Body of pancreas (tissue), 4 donors: ENCODE results near the gene MYOZ3. TPM values are rescaled to one million over a fixed set of nuclear protein-coding genes. Genes with fewer than 3 reads are reported as not detected.

ENCODE experiments used
- ATAC-seq: fragments of 150-250 bp; one replicate; pipeline ENCODE4 v1.9.1; 2016
- DNase-seq, 4 donors: peaks; one replicate each; pipeline ENCODE4 v3.0.0-alpha.2; 2019
- H3K27ac ChIP-seq, 4 donors: fragments of 200-600 bp; sonication (generic); 1 replicate in 3 of 4; 2 replicates in 1 of 4; pipeline versions ENCODE4 v1.5.1 to v1.6.1; 2016 to 2019; ENCODE audit warnings: mild to moderate bottlenecking in 1 of 4, mixed read lengths in 1 of 4, moderate library complexity in 1 of 4
- H3K27me3 ChIP-seq, 2 donors: fragments of 200-600 bp; sonication (generic); one replicate each; pipeline ENCODE4 v1.6.0; 2016; ENCODE audit warnings: mild to moderate bottlenecking in 1 of 2
- H3K36me3 ChIP-seq, 2 donors: fragments of 200-600 bp; sonication (generic); replicated peaks in 1 of 2; 2 replicates each; pipeline ENCODE4 v1.5.1; 2016; ENCODE audit warnings: low read depth in 2 of 2; ENCODE audit not compliant: insufficient read depth in 1 of 2
- H3K4me1 ChIP-seq: fragments of 200-600 bp; sonication (generic); one replicate; pipeline ENCODE4 v1.6.0; 2016
- H3K4me3 ChIP-seq, 2 donors: fragments of 200-600 bp; sonication (generic); 1 replicate in 1 of 2; 2 replicates in 1 of 2; pipeline ENCODE4 v1.5.1; 2016 to 2019
- H3K9me3 ChIP-seq, 3 donors: fragments of 200-600 bp; sonication (generic); 1 replicate in 2 of 3; 2 replicates in 1 of 3; pipeline ENCODE4 v1.5.1; 2016
- POLR2A ChIP-seq, 3 donors: fragments of 450-650 bp; IDR thresholded peaks; one replicate each; pipeline ENCODE4 v1.6.1; 2016; ENCODE audit warnings: antibody characterized with exemption in 3 of 3, mild to moderate bottlenecking in 2 of 3
- WGBS, 2 donors: methylation state at CpG; one replicate each; pipeline ENCODE4 v1.1.5; 2017; 5-methylcytosine and 5-hydroxymethylcytosine counted together
- intact Hi-C: fragments of 100-400 bp; cut with DNase I; formaldehyde crosslinking; loops from one replicate; pipeline ENCODE4 v1.15.1; 2023
- total RNA-seq, 2 donors: library from RNA; depleted of rRNA; stranded (reverse); fragments of >200 nt; gene quantifications; one replicate each; pipeline ENCODE4 v1.1.0, GENCODE V29; 2016
- TF ChIP-seq, protein P1 (sequence below), 7 experiments: fragments of 450-650 bp in 4 of 7; fragments of 200-600 bp in 3 of 7; sonication (generic) in 3 of 7; IDR thresholded peaks; one replicate each; pipeline ENCODE4 v1.5.1; 2016 to 2019; ENCODE audit warnings: antibody characterized with exemption in 7 of 7

Gene MYOZ3
- total RNA-seq, 2 donors from 2014 or later, result 0.26 TPM; not detected in 1

DNA sequence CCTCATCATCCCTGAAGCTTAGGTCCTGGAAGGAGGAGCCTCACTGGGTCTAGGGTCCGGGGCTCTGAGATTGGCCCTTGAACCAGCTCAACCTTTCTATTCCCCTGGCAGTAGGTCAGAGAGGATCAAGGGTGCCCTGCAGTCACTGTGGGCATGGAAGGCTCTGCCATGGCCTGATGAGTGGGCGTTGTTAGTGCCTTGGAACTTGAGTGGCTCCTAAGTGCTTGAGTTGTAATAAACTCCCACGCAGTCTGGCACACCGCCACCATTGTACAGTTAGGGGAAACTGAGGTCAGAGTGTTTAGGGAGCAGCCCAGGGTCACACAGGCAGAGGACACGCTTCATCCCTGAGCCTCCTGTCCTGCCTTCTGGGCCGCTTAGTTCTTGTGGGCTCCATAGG, 31.0 kb upstream of the MYOZ3 start:
- WGBS, 2 donors, result 72 to 80% methylated on average over 4 to 6 of the region's 6 CpGs
- H3K4me3 ChIP-seq, result no peak overlapping the region
- TF ChIP-seq POLR2A (IDR thresholded peaks at IDR 0.05), result no peak
- TF ChIP-seq, protein P1, sequence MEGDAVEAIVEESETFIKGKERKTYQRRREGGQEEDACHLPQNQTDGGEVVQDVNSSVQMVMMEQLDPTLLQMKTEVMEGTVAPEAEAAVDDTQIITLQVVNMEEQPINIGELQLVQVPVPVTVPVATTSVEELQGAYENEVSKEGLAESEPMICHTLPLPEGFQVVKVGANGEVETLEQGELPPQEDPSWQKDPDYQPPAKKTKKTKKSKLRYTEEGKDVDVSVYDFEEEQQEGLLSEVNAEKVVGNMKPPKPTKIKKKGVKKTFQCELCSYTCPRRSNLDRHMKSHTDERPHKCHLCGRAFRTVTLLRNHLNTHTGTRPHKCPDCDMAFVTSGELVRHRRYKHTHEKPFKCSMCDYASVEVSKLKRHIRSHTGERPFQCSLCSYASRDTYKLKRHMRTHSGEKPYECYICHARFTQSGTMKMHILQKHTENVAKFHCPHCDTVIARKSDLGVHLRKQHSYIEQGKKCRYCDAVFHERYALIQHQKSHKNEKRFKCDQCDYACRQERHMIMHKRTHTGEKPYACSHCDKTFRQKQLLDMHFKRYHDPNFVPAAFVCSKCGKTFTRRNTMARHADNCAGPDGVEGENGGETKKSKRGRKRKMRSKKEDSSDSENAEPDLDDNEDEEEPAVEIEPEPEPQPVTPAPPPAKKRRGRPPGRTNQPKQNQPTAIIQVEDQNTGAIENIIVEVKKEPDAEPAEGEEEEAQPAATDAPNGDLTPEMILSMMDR (IDR thresholded peaks at IDR 0.05), result no peak
- H3K9me3 ChIP-seq, result no peaks in the 10 kb centered on the region
- no peaks in the 10 kb centered on the region for H3K36me3 ChIP-seq
- peaks cover 53% of the 10 kb centered on the region for H3K4me1 ChIP-seq
- DNase-seq (no peak), ATAC-seq (no peak)
- H3K27me3 ChIP-seq, result no peaks in the 10 kb centered on the region
- H3K27ac ChIP-seq, result peak overlapping the region in 1 of 4 donors; percentile 23
- intact Hi-C loops, result no loop called here

DNA sequence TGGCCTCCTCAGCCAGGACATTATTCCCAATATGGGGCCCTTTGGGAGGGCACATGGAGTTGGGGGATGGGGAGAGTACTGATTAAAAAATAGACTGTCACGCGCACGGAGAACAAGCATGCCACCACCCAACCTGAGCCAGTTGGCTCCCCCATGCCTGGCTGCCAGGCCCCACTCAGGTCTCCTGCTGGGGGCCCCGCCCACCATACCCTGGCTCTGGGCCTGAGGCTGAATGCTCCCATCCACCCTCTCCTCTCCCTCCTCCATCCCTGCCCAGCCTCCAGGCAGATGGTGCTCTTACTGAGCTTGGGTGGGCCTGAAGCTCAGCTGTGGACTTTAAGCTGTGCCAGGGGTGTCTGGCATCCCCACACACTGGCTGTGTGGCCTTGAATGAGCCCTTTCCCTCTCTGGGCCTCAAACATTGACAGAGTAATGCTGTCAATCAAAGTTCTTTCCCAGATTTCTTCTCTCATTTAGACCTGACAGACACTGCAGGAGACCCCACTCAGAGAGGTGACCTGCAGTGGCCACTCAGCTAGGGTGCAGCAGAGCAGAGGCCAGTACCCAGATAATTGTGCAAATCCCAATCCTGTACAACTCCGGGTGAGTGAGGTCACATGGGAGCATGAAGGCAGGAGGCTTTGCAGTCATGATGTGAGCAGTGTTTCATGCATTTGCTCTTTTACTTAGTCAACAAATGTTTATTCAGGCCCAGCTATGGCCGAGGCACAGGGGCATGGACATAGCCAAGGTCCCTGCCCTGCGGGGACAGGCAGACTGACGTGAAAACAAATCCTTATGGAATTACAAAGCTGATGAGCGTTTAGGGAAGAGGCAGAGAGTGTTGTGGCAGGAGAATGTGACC, 30.4 kb upstream of the MYOZ3 start:
- no peak for DNase-seq
- TF ChIP-seq, protein P1 (IDR thresholded peaks at IDR 0.05), result no peak
- TF ChIP-seq POLR2A (IDR thresholded peaks at IDR 0.05), result no peak
- Histone ChIP-seq H3K4me3 (no peak overlapping the region), H3K9me3 (no peaks in the 10 kb centered on the region), H3K36me3 (no peaks in the 10 kb centered on the region), H3K27me3 (no peaks in the 10 kb centered on the region), H3K4me1 (peaks cover 53% of the 10 kb centered on the region), H3K27ac (peak overlapping the region in 1 of 4 donors; percentile 23)
- intact Hi-C loops, result no loop called here
- 73 to 75% methylated on average over 6 to 9 of the region's 9 CpGs for WGBS, 2 donors
- ATAC-seq, result no peak

DNA sequence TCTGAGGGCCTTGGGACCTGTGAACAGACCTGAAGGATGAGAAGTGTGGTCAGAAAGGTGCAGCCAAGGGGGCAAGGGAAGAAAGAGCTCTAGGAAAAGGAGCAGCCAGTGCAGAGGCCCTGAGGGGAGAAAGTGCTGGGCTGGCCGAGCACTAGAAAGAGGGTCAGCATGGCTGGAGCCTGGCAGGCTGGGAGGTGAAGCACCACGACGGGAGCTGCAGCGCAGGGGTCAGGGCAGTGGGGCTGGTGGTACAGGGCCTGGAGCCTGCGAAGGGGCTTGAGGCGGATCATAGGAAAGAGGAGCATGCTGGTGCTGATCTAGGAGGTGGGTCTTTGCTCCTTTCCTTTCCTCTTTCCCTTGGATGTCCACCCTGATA, 29.7 kb upstream of the MYOZ3 start:
- TF ChIP-seq POLR2A (IDR thresholded peaks at IDR 0.05), result no peak
- TF ChIP-seq, protein P1 (IDR thresholded peaks at IDR 0.05), result no peak
- Histone ChIP-seq H3K27me3 (no peaks in the 10 kb centered on the region), H3K36me3 (no peaks in the 10 kb centered on the region), H3K4me3 (no peak overlapping the region), H3K9me3 (no peaks in the 10 kb centered on the region), H3K27ac (peak overlapping the region in 1 of 4 donors; percentile 23), H3K4me1 (peaks cover 52% of the 10 kb centered on the region)
- DNase-seq (no peak), ATAC-seq (no peak)
- intact Hi-C loops, result no loop called here
- WGBS, 2 donors, result 86 to 96% methylated on average over 6 of the region's 6 CpGs

DNA sequence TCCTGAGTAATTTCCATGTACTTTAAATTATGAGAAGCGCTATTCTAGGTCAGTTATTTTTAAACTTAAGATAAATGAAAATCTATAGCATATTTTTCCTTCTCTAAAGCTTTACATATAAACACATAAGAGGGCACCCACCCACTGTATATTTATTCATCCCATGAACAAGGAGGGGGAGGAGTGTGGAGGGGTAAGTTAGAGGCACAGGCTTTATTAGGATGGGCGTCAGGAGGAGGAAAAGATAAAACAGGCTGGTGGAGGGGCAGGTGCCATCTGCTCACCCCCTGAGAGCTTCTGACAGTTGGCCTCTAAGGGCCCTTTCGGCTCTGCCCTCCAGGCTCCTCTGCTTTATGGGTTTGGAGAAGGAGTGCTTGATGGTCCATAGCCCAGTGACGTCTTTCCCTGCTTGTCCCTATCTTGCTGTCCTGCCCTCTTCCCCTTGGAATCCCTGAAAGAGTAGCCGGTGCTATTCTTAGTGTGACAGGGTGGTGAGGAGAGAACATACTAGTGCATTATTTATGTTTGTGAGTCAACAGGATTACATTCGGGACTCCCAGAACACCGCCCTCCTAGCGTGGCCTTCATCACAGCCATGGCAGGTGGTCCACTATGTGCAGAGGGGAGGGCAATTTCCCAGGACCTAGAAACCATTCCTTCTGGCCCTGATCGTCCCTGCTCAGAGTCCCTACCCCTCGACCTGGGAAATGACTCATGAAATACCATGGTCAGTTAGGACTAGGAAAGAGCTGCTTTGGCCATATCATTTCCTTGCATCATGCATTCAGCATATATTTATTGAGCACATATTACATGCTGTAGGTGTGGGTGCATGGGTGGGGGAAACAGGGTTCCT, 28.5 kb upstream of the MYOZ3 start:
- Histone ChIP-seq H3K27me3 (no peaks in the 10 kb centered on the region), H3K36me3 (no peaks in the 10 kb centered on the region), H3K4me3 (no peak overlapping the region), H3K4me1 (peaks cover 52% of the 10 kb centered on the region), H3K9me3 (no peaks in the 10 kb centered on the region), H3K27ac (peak overlapping the region in 1 of 4 donors; percentile 21)
- no peak for DNase-seq
- 60 to 63% methylated on average over 10 of the region's 10 CpGs for WGBS, 2 donors
- ATAC-seq, result no peak
- TF ChIP-seq, protein P1 (IDR thresholded peaks at IDR 0.05), result no peak
- no peak for TF ChIP-seq POLR2A (IDR thresholded peaks at IDR 0.05)
- intact Hi-C loops, result no loop called here
